Activated naive CD4-positive, alpha-beta T cell treated with anti-CD3 and anti-CD28 coated beads, Interleukin-2, amount 50 U/mL, for 16 hours (primary cell): ENCODE data around the gene TACC2.
A peak's percentile ranks its signal among the peaks of the same experiment; 100 is the strongest.

Source experiments
- DNase-seq: peaks from one replicate; pipeline ENCODE4 v3.0.0-alpha.2; 2020

The TACC2 gene

DNA sequence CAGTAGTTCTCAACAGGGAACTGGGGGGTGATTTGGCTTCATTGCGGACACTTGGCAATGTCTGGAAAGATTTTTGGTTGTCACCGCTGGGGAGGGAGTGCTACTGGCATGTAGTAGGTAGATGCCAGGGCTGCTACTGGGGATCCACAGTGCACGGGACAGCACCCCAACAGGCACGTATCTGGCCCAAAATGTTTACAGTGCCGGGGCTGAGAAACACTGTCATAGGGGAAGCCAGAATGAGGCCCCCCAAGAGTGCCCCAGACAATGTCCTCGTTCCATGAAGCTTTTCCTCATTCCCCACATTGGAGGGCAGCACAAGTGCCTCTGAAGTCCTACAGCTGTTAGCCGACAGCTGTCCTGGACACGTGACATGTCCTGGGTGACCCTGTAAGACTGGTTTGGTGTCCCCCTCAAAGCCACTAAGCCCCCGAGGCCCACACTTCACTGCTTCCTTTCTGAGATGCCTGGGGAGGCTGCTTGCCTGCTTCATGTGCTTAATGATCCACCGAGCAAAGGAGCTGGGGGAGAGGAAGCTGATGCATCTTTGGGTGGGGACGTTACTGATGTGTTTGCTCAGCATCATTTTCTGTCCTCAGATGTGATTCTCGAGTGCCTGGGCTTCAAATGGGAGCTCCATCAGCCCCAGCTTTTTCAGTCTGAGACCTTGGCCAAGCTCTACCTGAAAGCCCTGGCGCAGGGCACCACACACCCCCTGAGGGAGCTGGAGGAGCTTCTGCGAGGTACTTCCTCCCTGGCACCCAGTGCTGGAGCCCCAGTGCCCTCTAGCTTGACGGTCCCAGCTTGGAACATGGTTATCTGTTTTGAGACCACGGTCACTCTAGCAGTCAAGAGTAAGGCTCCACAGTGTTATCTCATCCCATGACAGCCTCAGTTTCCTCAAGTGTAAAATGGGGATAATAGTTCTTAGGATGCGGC lies 296.8 kb downstream of the TACC2 start:
- DNase-seq = no peak

DNA sequence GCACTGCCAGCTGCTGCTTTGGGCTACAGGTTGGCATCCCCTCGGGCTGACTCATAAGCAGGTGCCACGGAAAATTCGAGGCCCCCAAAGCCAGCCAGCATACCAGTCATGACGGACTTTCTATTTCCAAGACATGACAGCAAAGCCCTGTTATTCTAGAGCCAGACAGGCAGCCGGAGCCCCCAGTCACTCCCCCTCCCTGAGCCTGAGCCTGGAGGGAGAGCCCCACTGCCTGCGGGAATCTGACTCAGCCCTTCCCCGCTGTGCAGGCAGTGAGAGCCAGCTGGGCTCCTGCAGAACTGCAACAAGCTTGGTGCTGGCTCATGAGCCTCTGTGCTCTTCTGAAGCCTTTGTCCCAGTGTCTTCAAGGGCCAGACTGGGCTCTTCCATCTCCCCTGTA lies 297.9 kb downstream of the TACC2 start:
- DNase-seq = no peak

DNA sequence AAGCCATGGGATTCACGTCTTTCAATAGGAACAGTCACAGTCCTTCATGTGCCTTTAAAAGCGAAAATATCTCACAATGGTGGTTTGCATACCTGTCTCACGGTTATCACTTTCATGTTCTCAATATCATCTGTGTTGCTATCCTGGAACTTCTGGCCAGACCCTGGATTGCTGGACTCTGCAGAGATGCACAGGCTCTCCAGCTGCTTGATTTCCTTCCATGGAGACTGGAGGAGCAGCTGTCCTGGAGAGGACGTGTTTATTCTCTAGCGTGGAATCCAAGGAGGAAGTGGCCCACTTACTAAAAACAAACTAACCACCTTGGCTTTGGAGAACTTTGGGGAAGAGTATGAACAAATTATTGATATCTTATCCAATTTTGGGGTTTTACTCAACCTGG lies 298.6 kb downstream of the TACC2 start:
- no peak for DNase-seq

DNA sequence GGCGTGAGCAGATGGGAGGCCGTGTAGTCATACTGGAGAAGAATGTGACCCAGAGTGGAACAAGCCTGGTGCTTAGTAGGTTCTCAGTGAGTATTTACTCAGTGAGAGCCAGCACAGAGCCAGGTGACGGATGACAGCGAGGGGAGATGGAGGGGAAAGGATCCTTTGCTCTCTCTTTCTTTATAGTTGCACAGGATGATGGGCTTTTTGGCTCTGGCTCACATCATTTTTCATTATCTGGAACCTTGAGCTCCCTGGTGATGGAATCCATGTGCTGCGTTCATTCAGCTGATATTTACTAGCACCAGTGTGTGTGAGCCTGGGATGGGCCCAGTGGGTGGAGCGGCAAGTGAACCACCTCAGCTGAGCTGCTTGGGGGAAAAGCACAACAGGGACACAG lies 299.3 kb downstream of the TACC2 start:
- no peak for DNase-seq

DNA sequence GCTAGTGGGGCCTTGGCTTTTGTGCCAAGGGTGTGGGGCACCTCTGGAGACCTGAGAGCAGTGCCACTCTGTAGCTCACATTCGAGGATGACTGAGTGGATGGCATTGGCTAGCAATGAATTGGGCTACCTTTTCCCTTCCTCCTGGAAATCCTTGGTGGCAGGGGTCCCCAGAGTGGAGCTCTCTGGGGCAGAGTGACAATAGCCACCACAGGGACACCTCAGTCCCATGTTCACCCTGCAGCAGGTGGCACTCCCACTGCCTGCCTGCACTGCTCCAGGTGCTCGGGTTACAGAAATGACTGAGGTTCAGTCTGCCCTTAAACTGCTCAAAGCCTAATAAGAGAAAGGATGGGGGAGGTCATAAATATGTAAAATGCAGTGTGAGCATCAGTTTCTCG lies 300.0 kb downstream of the TACC2 start:
- DNase-seq = no peak

DNA sequence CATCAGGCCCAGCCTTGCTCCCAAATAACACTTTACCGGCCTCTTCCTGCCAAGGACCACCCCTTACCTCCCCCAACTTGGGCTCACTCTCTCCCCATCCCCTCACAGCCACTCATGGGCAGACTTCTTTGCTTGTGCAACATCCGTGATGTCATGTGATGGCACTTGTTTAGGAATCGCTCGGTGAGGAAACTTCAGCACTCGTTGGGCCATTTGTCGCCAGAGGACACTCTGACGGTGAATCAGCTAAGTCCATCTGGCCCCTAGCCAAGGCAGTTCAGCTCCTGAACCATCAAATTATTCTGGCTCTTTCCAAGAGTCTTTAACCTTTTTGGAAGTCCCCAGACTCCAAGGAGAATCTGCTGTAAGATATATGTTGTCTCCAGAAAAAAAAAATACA lies 301.4 kb downstream of the TACC2 start:
- DNase-seq = no peak

DNA sequence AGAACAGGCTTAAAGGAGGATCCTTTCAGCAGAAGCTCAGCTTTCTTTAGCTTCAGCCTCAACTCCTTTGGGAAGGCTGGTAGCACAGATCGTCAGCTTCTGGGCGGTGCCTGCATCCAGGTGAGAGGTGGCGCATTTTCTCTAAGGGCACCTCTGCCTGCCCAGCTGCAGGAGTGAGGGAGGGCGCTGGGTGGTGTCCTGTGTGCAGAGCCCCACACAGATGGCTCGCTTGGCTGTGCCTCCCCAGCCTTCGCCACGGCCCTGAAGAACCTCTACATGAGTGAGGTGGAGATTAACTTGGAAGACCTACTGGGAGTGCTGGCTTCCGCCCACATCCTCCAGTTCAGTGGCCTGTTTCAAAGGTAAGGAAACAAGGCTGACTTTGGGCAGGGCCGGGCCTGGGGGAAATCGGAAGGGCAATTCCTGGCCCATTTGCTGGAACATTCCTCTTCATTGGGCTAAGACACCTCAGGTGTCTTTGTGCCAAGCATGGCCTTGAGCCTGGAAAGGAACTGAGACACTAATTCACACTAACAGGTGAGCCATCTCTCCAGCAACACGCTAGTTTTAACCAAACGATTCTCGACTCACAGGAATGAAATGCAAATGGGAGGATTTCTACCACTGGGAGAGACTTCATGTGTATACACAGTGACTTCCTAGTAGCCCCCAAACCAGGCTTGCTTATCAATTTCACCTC lies 302.0 kb downstream of the TACC2 start:
- DNase-seq = no peak

DNA sequence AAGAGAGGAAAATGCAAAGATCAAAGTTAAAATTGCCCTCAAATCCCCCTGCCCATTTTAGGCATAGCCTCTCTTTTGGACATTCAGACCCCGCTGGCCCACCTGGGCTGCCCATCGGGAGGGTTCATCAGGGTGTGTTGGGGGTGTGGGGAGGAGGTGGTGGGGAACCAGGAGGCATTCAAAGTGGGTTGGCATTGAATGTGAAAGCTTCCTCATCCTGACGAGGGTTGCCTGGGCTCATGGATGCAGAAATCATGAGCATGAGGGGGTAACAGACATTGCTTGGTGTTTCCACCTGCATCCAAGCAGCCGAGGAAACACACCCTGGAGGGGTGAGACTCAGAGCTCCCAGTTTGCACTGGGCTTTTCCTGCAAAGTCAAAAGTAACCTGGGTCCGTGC lies 302.8 kb downstream of the TACC2 start:
- DNase-seq = no peak

DNA sequence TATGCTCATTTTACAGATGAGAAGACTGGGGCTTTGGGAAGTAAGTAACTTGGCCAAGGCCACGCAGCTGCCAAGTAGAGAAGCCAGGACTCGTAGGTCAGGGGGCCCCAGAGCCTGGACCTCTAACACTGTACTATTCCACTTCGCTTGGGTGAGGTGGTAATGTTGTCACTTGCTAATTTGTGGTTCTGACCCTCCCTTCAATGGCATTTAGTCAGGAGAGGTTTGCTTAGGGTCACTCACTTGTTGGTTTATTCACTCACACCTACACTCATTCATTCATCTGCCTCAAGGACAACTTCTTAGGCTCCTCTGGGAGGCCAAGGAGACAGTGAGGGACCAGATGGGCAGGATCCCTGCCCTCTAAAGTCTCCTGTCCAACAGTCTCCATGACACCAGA lies 303.4 kb downstream of the TACC2 start:
- no peak for DNase-seq

DNA sequence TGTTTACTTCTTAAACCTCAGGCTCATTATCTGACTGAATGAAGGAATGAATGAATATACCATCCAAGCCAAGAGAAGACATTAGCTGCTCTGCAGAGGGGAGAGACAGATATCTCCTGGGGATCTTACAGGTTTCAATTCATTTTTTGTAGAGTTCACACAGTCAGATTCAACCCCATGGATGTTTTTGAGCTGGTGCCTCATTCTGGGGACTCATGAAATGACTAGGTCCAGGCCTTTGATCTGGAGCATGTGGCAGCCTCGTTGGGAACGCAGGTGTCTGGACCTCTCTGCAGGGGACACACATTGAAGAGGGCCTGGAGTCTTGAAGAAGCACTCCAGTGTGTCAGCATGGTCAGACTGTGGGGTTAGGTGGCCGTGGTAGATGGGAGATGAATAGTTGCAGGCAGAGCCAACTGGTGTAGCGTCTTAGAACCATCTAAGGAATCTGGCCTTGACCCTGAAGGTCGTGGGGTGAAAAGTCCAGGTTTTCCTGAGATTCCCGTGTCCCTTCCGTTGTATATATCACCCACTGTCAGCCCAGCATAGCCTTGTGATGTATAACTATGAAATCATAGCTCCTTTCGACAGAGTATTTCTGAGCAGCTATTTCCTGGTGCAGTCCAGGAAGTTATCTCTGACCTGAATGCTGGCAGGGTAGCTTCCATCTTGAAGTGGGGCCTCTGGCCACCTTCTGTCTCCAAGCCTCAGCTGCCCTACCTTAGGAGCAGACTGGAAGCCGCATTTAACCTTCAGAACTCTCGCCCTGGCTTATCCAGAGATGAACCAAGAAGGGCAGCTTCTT lies 304.4 kb downstream of the TACC2 start:
- no peak for DNase-seq

DNA sequence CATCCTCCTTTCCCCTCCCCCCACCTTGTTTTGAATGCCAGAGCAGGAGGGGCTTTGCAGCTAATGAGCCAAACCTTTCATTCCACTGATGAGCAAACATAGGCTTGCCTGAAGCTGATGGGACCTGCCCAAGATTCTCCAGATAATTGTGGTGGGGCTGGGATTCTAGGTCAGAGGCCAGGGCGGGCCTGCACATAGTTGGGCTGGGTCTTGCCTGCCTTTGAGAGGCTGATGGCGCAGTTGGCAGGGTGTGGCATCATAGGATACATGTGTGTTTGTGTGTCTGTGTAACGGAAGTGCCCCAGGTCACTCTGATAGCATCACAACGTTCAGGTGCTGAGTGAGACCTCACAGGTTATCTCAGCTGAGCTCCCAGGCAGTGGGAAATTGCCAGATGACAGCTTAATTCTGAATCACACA lies 305.0 kb downstream of the TACC2 start:
- DNase-seq = no peak

DNA sequence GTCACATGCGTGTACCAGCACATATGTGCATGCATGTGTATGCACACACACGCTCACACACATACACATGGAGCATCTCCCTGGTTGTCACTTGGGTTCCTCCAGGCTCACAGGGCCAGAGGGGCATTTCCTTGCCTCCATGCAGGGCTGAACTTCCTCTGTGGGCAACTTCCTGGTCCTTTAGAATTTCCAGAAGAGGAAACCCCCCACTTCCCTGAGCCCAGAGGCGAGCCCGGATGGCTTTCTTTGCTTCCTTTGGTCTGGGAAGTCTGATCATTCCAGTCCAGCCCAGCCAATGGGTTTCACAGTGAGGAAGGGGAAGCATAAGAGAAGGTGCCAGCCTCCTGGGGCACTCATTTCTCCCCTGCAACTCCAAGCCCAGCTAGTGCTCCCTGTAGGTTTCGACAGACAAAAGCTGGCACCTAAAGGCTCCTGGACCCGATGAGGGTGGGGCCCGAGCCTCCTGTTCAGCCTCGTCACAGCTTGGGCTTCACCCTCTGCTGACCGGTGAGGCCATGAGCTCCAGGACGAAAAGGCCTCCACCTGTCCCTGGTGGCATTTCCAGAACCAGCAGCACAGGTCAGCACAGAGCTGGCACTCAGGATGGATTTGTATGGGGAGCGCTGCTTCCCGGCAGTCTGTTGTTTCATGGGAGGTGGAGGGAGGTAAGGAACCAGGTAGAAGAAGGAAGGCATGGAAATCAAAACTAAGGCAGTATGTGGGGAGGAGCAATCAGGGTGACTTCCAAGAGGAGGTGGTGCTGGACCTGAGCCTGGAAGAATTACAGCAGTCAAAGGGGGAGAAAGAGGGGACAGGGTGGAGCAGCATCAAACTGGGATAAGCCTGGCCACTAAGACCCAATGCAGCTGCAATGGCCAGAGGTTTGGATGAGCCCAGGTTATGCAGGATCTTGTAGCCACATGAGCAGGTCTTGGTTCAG lies 305.8 kb downstream of the TACC2 start:
- DNase-seq = no peak

DNA sequence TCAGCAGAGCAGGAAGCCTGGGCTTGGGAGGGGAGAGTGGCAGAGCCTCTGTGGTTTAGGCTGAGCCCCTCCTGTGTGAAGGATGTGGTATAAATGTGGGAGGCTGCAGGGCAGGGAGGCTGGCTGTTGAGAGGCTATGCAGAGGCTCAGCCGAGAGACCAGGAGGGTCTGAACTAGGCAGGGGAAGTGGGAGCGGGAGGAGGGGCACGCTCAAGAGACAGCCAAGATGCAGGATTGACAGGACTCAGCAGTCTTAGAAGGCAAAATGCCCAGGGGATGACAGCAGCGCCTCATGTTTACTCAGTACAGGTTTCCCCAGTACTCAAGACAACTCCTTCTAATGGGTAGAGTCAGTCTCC lies 306.5 kb downstream of the TACC2 start:
- DNase-seq = no peak

DNA sequence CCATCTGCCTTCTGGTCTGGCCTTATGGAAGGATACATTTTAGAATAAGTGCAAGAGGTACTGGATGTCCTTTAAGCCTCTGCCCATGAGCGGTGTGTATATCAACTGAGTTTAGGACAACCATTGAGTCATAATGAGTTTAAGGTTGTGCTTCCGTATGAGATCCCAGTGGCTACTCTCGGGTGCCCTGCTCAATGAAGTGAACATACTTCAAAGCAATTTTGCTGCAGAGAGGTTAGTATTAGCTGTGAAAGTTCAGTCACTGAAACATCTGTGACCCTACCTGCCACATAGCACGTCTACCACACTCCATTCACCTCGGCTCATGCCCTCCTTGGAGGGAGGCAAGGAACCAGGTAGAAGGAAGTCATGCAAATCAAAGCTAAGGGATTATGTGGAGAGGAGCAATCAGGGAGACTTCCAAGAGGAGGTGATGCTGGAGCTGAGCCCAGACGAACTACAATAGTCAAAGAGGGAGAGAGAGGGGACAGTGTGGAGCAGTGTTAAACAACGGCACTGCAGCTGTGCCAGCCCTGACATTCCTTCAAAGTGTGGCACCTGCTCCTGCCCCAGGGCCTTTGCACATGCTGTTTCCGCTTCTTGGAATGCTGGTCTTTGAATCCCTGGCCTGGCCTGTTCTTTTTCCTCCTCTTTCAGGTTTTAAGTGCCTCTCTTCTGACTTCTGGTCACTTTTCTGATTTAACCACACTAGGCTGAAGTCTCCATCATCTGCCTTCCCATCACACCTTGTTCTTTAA lies 307.6 kb downstream of the TACC2 start:
- DNase-seq = no peak

DNA sequence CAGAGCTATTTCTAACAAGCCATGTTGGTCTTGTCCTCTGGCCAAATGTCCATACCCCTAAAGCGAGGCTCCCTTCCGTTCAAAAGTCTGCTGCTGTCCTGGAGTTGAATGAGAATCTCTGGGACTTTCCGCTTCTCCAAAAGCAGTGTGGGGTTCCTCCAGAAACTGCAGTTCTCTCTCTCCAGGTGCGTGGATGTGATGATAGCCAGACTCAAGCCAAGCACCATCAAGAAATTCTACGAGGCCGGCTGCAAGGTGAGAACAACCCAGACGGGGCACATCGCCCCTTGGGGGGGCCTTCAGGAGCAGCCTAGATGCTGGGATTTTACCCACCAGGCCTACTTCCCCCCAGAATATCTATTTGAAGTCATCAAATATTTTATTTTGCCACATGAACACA lies 308.6 kb downstream of the TACC2 start:
- DNase-seq = no peak

DNA sequence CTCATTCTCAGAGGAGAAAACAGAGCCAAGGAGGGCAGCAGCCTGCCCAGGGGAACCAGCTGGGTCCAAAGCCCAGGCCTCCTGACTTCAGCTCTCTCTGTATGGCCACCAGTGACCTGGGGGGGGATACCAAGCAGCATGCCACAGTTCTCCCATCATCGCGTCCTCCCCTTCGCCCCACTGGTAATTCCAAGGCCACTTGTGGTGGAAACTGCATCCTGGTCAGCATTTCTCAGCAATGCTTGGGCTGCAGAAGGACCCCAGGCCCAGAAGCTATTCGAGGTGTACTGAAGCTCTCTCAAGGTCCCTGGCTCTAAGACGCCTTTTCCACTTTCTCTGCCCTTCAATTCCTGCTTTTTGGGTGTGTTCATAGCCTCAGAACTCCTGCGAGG lies 309.2 kb downstream of the TACC2 start:
- no peak for DNase-seq

DNA sequence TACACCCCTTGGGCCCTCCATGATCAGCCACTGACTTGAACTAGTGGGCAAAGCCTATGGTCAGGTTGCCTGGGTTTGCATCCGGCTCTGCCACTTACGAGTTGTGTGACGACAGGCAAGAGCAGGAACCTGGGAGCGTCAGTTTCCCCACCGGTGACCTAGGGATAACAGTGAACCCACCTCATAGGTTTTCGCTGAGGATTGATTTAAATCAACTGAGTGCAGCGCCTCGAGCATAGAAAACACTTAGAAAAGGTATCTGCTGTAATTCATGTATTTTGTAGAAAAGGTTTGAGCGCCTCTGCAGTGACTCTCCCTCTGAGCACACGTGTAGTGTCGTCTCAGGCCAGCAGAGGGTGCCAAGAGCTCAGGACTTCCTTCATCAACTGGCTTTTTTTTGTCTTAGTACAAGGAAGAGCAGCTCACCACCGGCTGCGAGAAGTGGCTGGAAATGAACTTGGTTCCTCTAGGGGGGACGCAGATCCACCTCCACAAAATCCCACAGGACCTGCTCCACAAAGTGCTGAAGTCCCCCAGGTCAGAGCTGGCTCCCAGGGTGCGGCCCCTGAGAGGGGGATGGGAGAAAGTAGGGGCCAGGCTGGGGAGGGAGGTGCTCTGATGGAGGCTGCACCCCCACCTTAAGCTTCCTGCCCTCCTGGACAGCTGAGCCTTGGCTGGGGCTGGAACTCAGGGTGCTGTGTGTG lies 309.8 kb downstream of the TACC2 start:
- DNase-seq = peak; percentile 64

DNA sequence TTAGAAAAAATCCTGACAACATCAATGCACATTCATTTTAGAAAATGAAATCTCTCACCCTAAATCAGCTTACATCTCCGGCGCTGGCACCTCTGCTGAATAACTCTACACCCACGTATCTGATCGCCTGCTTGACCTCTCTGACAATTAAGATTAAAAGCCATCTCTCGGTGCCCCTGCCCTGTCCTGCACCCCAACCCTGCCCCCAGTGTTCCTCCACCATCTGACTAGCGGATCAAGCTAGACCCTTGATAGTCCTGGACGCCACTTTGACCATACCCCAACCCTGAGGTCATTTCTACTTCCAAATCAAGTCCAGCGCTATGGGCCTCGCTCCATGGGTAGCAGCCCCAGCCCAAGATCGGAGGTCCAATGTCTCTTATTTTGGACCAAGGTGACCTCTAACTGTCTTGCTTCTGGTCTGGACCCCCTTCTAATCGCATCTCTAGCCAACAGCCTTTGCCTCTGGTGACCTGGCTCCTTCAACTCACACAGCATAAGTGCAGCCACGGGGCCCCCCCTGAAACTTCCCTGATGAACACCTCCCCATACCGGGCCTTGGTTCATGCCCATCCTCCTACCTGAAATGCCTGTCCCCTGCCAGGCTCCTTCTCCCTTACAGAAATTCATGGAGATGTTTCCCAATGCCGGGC lies 310.6 kb downstream of the TACC2 start:
- DNase-seq = no peak

DNA sequence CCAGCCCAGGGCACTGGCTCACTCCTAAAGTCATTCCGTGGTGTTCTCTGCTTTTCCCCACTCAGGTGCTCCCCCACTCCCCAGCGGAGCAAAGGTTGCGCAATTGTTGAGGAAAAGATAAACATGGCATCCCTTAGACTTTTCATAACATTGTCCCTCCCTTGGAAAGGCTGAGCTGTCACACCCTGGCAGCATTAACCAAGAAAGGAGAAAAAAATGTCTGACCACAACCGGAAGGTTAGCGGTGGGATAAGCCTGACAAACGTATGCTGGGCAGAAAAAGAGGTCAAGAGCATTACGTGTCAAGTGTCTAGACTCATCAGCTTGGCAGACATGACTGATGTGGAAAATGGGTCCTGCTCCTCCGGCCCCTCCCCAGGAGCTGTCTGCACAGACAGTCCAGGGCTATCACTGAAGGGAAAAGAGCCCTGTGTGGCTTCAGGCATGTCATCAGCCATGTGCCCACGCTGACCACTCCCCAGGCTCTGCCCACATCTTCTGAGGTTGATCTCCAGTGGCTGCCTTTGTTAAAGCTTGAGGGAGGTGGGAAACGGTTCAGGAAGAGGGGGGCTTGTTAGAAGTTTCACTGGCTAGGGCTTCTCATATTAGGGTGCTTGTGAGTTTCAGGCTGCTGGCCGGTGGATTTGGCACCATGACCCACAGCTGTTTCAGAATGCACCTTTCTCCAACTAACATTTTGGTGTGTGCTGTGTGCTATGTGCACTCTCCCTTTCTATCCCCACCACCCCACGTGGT lies 312.3 kb downstream of the TACC2 start:
- no peak for DNase-seq

DNA sequence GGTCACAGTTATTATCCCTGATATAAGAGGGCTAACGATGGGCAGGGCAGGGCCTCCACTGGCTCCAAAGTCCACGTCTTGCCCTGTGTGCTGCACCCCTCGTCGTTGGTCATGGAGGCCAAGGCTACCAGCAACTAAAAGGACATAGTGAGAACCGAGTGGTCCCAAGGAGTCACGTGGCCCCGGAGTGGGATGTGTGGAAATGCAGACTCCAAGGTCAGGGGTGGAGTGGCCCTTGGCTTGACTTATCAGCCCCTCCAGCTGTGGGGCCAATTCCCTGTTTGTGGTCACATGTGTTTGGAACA lies 312.8 kb downstream of the TACC2 start:
- no peak for DNase-seq
